HG03159 (cell line): Measurements from ENCODE around the gene MGMT.

Experiments
- ATAC-seq: cut with Tn5 transposase; IDR thresholded peaks from one replicate; pipeline ENCODE4 v1.9.1; 2021; ENCODE audit warnings: mild to moderate bottlenecking, moderate library complexity; ENCODE audit not compliant: unreplicated experiment

Gene MGMT

GRCh38 chr10:129766611-129767550, 299.8 kb downstream of the MGMT start:
- ATAC-seq = no peak

- no peak for ATAC-seq
These were observed 300.7 kb downstream of the MGMT start for GRCh38 chr10:129767751-129768150.

- ATAC-seq = no peak
These were observed 301.7 kb downstream of the MGMT start for GRCh38 chr10:129768437-129769355.

GRCh38 chr10:129769381-129770116, 302.5 kb downstream of the MGMT start:
- ATAC-seq = no peak

- ATAC-seq = no peak
These were observed 303.2 kb downstream of the MGMT start for GRCh38 chr10:129770286-129770685.

- no peak for ATAC-seq
These were observed 304.0 kb downstream of the MGMT start for GRCh38 chr10:129771024-129771423.

GRCh38 chr10:129771576-129771975, 304.5 kb downstream of the MGMT start:
- no peak for ATAC-seq

GRCh38 chr10:129771991-129772431, 305.0 kb downstream of the MGMT start:
- no peak for ATAC-seq

- ATAC-seq = no peak
These were observed 305.7 kb downstream of the MGMT start for GRCh38 chr10:129772468-129773358.

GRCh38 chr10:129773359-129773990, 306.4 kb downstream of the MGMT start:
- no peak for ATAC-seq

- no peak for ATAC-seq
These were observed 307.2 kb downstream of the MGMT start for GRCh38 chr10:129774082-129774735.

GRCh38 chr10:129774736-129775401, 307.8 kb downstream of the MGMT start:
- ATAC-seq = no peak

GRCh38 chr10:129775681-129776080, 308.6 kb downstream of the MGMT start:
- no peak for ATAC-seq

- no peak for ATAC-seq
These were observed 310.6 kb downstream of the MGMT start for GRCh38 chr10:129777687-129778086.

- no peak for ATAC-seq
These were observed 311.5 kb downstream of the MGMT start for GRCh38 chr10:129778571-129778970.

GRCh38 chr10:129779126-129780111, 312.4 kb downstream of the MGMT start:
- ATAC-seq = no peak

- no peak for ATAC-seq
These were observed 313.2 kb downstream of the MGMT start for GRCh38 chr10:129780198-129780597.
